Omental fat pad (tissue), 4 donors: ENCODE data around the gene TUBAL3. TPM values are rescaled to one million over a fixed set of nuclear protein-coding genes. Genes with fewer than 3 reads are reported as not detected.

ENCODE experiments used
- ATAC-seq: fragments of 150-250 bp; one replicate; pipeline ENCODE4 v1.9.1; 2016; ENCODE audit warnings: mild to moderate bottlenecking, moderate library complexity; ENCODE audit not compliant: low FRiP score
- DNase-seq: peaks from one replicate; pipeline ENCODE4 v3.0.0-alpha.2; 2019; ENCODE audit warnings: low spot score
- total RNA-seq, 4 donors: library from RNA; depleted of rRNA; stranded (reverse); fragments of >200 nt; gene quantifications; one replicate each; pipeline ENCODE4 v1.1.0, GENCODE V29; 2016
- TF ChIP-seq, protein P1 (sequence below), 3 donors: fragments of 450-650 bp; IDR thresholded peaks; one replicate each; pipeline ENCODE4 v1.5.1; 2016 to 2017; ENCODE audit warnings: antibody characterized with exemption in 3 of 3, mild to moderate bottlenecking in 3 of 3, moderate library complexity in 2 of 3

Gene TUBAL3
- total RNA-seq, 4 donors from 2014 or later, result not detected

DNA sequence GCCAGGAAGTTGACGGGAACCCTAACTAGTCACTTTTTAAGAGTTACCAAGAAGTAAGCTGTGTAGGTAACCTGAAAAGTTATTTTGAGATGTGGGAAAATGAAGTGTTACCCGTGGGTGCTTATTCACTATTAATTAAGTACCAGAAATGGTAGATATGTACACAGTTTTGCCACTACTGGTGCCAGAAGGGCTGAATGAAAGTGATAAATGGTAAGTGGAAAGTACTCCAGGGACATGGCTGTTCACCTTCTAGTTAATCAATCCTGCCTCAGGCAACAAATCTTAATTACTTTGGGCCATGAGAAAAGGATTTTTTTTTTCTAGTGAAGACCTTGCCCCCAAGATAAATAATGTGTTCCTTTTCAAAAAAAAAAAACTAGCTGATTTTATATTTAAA, 23.5 kb upstream of the TUBAL3 start:
- DNase-seq, result no peak
- TF ChIP-seq, protein P1, sequence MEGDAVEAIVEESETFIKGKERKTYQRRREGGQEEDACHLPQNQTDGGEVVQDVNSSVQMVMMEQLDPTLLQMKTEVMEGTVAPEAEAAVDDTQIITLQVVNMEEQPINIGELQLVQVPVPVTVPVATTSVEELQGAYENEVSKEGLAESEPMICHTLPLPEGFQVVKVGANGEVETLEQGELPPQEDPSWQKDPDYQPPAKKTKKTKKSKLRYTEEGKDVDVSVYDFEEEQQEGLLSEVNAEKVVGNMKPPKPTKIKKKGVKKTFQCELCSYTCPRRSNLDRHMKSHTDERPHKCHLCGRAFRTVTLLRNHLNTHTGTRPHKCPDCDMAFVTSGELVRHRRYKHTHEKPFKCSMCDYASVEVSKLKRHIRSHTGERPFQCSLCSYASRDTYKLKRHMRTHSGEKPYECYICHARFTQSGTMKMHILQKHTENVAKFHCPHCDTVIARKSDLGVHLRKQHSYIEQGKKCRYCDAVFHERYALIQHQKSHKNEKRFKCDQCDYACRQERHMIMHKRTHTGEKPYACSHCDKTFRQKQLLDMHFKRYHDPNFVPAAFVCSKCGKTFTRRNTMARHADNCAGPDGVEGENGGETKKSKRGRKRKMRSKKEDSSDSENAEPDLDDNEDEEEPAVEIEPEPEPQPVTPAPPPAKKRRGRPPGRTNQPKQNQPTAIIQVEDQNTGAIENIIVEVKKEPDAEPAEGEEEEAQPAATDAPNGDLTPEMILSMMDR (IDR thresholded peaks at IDR 0.05), result no peak
- no peak for ATAC-seq

DNA sequence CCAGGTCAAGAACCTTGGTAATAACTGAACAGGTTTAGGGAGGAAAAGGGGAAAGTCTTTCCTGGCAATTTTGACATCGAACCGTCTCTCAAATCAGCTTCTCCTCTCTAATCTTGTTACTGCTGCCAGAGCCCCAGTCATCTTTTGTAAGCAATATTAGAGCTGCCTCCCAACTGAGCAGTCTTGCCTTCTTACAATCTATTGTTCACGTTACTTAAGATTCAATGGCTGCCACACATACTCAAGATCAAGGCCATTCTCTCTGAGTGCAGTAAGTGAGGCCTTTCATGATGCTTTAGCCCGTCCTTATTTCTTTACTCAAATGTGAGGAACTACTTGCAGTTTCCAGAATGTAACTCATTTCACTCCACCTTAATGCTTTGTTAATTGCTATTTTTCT, 20.1 kb upstream of the TUBAL3 start:
- ATAC-seq, result no peak
- TF ChIP-seq, protein P1 (IDR thresholded peaks at IDR 0.05), result no peak
- no peak for DNase-seq

DNA sequence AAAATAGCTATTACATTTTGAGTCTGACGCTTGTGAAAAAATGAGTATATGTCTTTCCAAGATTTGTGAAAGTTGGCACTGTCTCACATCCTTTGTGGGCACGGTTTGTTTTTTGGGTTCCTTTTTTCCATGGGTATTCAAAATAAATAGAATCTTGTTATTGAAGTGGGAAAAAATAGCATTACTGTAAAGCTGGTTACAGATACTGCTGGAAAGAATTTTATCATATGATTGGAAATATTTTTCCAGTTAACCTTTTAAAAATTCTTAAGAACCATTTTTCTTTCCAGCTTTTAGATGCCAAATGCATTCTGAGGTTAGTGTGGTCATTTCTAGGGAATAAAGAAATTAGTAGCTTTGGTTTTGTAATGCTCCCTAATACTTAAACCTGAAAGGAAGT, 19.1 kb upstream of the TUBAL3 start:
- TF ChIP-seq, protein P1 (IDR thresholded peaks at IDR 0.05), result no peak
- no peak for ATAC-seq
- DNase-seq, result no peak

DNA sequence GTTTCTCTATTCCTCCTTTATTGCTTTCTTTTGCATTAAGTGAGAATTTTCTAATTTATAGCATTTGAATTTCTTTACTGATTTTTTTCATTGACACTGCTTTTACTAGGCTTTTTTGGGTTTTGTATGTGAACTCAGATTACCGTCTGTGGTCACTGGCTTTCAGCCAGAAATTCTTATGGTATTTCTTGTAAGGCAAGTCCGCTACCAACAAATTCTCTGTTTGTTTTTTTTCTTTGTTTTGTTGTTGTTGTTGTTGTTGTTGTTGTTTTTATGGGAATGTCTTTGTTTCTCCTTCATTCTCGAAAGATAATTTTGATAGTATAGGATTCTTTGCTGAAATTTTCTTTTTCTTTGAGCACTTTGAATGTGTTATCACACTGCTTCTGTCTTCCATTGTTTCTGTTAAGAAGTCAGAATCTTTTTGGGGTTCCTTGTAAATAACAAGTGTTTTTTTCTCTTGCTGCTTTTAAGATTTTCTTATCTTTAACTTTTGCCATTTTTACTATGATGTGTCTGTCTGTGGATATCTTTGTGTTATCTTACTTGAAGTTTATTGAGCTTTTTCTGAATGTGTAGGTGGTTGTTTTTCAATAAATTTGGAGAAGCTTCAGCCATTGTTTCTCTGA, 15.0 kb upstream of the TUBAL3 start:
- ATAC-seq (no peak), DNase-seq (no peak)
- TF ChIP-seq, protein P1 (IDR thresholded peaks at IDR 0.05), result no peak

DNA sequence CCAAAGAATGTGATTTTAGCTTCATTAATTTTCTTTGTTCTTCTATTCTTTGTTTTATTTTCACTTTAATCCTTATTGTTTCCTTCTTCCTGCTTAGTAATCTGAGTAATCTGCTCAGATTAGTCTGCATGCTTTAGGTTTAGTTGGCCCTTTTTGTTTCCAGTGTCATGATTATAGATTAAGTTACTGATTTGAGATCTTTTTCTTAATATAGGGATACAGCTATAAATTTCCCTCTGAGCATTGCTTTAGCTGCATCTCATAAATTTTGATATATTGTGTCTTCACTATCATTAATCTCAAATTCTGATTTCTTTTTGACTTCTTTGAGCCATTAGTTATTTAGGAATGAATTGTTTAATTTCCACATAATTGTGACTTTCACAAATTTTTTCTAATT, 14.0 kb upstream of the TUBAL3 start:
- DNase-seq (no peak), ATAC-seq (no peak)
- TF ChIP-seq, protein P1 (IDR thresholded peaks at IDR 0.05), result no peak

DNA sequence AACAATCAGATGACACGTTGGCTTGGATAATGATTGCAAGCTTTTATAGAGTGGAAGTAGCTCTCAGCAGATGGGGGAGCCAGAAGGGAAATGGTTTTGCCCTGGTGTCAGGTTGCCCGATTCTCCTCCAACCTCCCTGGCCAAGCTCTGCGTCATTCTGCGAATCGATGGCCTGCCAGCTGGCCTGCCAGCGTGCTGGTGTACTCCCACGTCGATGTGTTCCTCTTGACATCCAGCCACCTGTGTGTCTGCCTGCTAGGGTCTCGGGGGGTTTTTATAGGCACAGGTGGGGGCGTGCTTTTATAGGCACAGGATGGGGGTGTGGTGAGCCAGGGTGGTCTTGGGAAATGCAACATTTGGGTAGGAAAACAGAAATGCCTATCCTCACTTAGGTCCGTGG, 12.4 kb upstream of the TUBAL3 start:
- TF ChIP-seq, protein P1 (IDR thresholded peaks at IDR 0.05), result no peak
- no peak for DNase-seq
- no peak for ATAC-seq
